ENCODE results near the gene PPM1H.

PPM1H gene

GRCh38 chr12:62599854-62600437 is 335.0 kb downstream of the PPM1H start:
- H3F3A ChIP-seq (ENCODE audit: insufficient read depth, low read length) = no peaks in the 10 kb centered on the region
- no peak overlapping the region for H3K4me2 ChIP-seq (ENCODE audit: low read length)

GRCh38 chr12:62598846-62599245 is 336.1 kb downstream of the PPM1H start:
- no peaks in the 10 kb centered on the region for H3K27me3 ChIP-seq (ENCODE audit: insufficient read depth, low read length)
- no peaks in the 10 kb centered on the region for H3K9me3 ChIP-seq (ENCODE audit: low read length)
- TF ChIP-seq EZH2 (IDR thresholded peaks at IDR 0.05; ENCODE audit: borderline replicate concordance, low read length) (no peak), CTCF (IDR thresholded peaks at IDR 0.05; ENCODE audit: low read length) (no peak)
- peaks cover 18% of the 10 kb centered on the region for H3K4me1 ChIP-seq (ENCODE audit: insufficient read depth, low read length, severe bottlenecking)
- no peak overlapping the region for H3K27ac ChIP-seq (ENCODE audit: low read depth, low read length, poor library complexity, severe bottlenecking)
- H3F3A ChIP-seq (ENCODE audit: insufficient read depth, low read length) = no peaks in the 10 kb centered on the region
- no peaks in the 10 kb centered on the region for H3K36me3 ChIP-seq (ENCODE audit: insufficient read depth, low read length)
- no peak overlapping the region for H2AFZ ChIP-seq (ENCODE audit: low read length)
- no peak overlapping the region for H3K4me2 ChIP-seq (ENCODE audit: low read length)
- no peak overlapping the region for H3K4me3 ChIP-seq (ENCODE audit: low read depth, low read length, poor library complexity, severe bottlenecking)
- H3K9ac ChIP-seq (ENCODE audit: low read length) = no peak overlapping the region
- H3K79me2 ChIP-seq (ENCODE audit: insufficient read depth, low read length) = peaks cover 3% of the 10 kb centered on the region
- no peaks in the 10 kb centered on the region for H3K9me2 ChIP-seq (ENCODE audit: low read depth, low read length)
- no peaks in the 10 kb centered on the region for H4K20me1 ChIP-seq (ENCODE audit: insufficient read depth, low read length)

More at GRCh38 chr12:62599854-62600437, 335.0 kb downstream of the PPM1H start:
- TF ChIP-seq EZH2 (IDR thresholded peaks at IDR 0.05; ENCODE audit: borderline replicate concordance, low read length) (no peak), CTCF (IDR thresholded peaks at IDR 0.05; ENCODE audit: low read length) (0 out of 2 replicates have a peak, but pooled peaks have one; percentile 22)
- Histone ChIP-seq H3K27me3 (ENCODE audit: insufficient read depth, low read length) (no peaks in the 10 kb centered on the region), H3K9me2 (ENCODE audit: low read depth, low read length) (no peaks in the 10 kb centered on the region), H3K36me3 (ENCODE audit: insufficient read depth, low read length) (peaks cover 2% of the 10 kb centered on the region; the same call in 1 of the 2 replicates), H3K79me2 (ENCODE audit: insufficient read depth, low read length) (peaks cover 14% of the 10 kb centered on the region), H4K20me1 (ENCODE audit: insufficient read depth, low read length) (no peaks in the 10 kb centered on the region), H3K27ac (ENCODE audit: low read depth, low read length, poor library complexity, severe bottlenecking) (no peak overlapping the region), H3K9me3 (ENCODE audit: low read length) (no peaks in the 10 kb centered on the region), H3K4me1 (ENCODE audit: insufficient read depth, low read length, severe bottlenecking) (peaks cover 29% of the 10 kb centered on the region), H3K4me3 (ENCODE audit: low read depth, low read length, poor library complexity, severe bottlenecking) (no peak overlapping the region), H3K9ac (ENCODE audit: low read length) (no peak overlapping the region), H2AFZ (ENCODE audit: low read length) (no peak overlapping the region)

- Histone ChIP-seq H3K4me1 (ENCODE audit: insufficient read depth, low read length, severe bottlenecking) (peaks cover 17% of the 10 kb centered on the region), H3K9ac (ENCODE audit: low read length) (no peak overlapping the region), H3F3A (ENCODE audit: insufficient read depth, low read length) (no peaks in the 10 kb centered on the region), H3K9me3 (ENCODE audit: low read length) (no peaks in the 10 kb centered on the region), H3K36me3 (ENCODE audit: insufficient read depth, low read length) (peaks cover 7% of the 10 kb centered on the region; the same call in 1 of the 2 replicates), H3K9me2 (ENCODE audit: low read depth, low read length) (no peaks in the 10 kb centered on the region), H2AFZ (ENCODE audit: low read length) (no peak overlapping the region), H4K20me1 (ENCODE audit: insufficient read depth, low read length) (no peaks in the 10 kb centered on the region), H3K27ac (ENCODE audit: low read depth, low read length, poor library complexity, severe bottlenecking) (no peak overlapping the region), H3K4me3 (ENCODE audit: low read depth, low read length, poor library complexity, severe bottlenecking) (no peak overlapping the region), H3K27me3 (ENCODE audit: insufficient read depth, low read length) (no peaks in the 10 kb centered on the region), H3K79me2 (ENCODE audit: insufficient read depth, low read length) (no peaks in the 10 kb centered on the region), H3K4me2 (ENCODE audit: low read length) (no peak overlapping the region)
- TF ChIP-seq EZH2 (IDR thresholded peaks at IDR 0.05; ENCODE audit: borderline replicate concordance, low read length) (no peak), CTCF (IDR thresholded peaks at IDR 0.05; ENCODE audit: low read length) (no peak)
These were observed 337.7 kb downstream of the PPM1H start for GRCh38 chr12:62597253-62597652.

All from OCI-LY1 (cell line).